HEK293 (cell line): ENCODE measurements around the gene PTPRK.

Experiments used
- BCL11A ChIP-seq: fragments of 450-650 bp; formaldehyde crosslinking; IDR thresholded peaks from 2 replicates; pipeline ENCODE4 v1.5.1; 2016; ENCODE audit warnings: low read depth, missing biosample characterization, missing genetic modification characterization
- REST ChIP-seq: fragments of 450-650 bp; formaldehyde crosslinking; IDR thresholded peaks from 2 replicates; pipeline ENCODE4 v1.5.1; 2016; ENCODE audit warnings: missing biosample characterization, missing genetic modification characterization
- SP2 ChIP-seq: fragments of 450-650 bp; formaldehyde crosslinking; IDR thresholded peaks from 2 replicates; pipeline ENCODE4 v1.5.1; 2016; ENCODE audit warnings: missing biosample characterization, missing genetic modification characterization
- ZBTB48 ChIP-seq: fragments of 450-650 bp; formaldehyde crosslinking; IDR thresholded peaks from 2 replicates; pipeline ENCODE4 v1.5.1; 2016; ENCODE audit warnings: missing biosample characterization, missing genetic modification characterization
- ZNF10 ChIP-seq: fragments of 450-650 bp; formaldehyde crosslinking; IDR thresholded peaks from 2 replicates; pipeline ENCODE4 v1.5.1; 2017; ENCODE audit warnings: missing biosample characterization, missing genetic modification characterization
- ZNF133 ChIP-seq: fragments of 450-650 bp; formaldehyde crosslinking; IDR thresholded peaks from 2 replicates; pipeline ENCODE4 v1.5.1; 2016; ENCODE audit warnings: missing biosample characterization, missing genetic modification characterization
- ZNF175 ChIP-seq: fragments of 450-650 bp; formaldehyde crosslinking; IDR thresholded peaks from 2 replicates; pipeline ENCODE4 v1.5.1; 2016; ENCODE audit warnings: missing biosample characterization, missing genetic modification characterization
- ZNF239 ChIP-seq: fragments of 450-650 bp; formaldehyde crosslinking; IDR thresholded peaks from 2 replicates; pipeline ENCODE4 v1.5.1; 2016; ENCODE audit warnings: missing biosample characterization, missing genetic modification characterization
- ZSCAN23 ChIP-seq: fragments of 450-650 bp; formaldehyde crosslinking; IDR thresholded peaks from 2 replicates; pipeline ENCODE4 v1.5.1; 2016; ENCODE audit warnings: missing biosample characterization, missing genetic modification characterization
- TF ChIP-seq, protein P1 (sequence below): fragments of 450-650 bp; formaldehyde crosslinking; IDR thresholded peaks from 2 replicates; pipeline ENCODE4 v1.5.1; 2016; ENCODE audit warnings: missing biosample characterization, missing genetic modification characterization
- TF ChIP-seq, protein P2 (sequence below): fragments of 450-650 bp; formaldehyde crosslinking; IDR thresholded peaks from 2 replicates; pipeline ENCODE4 v1.5.1; 2016; ENCODE audit warnings: missing biosample characterization, missing genetic modification characterization

GRCh38 chr6:128519132-128519930 lies 1.1 kb downstream of the PTPRK start:
- TF ChIP-seq, protein P1, sequence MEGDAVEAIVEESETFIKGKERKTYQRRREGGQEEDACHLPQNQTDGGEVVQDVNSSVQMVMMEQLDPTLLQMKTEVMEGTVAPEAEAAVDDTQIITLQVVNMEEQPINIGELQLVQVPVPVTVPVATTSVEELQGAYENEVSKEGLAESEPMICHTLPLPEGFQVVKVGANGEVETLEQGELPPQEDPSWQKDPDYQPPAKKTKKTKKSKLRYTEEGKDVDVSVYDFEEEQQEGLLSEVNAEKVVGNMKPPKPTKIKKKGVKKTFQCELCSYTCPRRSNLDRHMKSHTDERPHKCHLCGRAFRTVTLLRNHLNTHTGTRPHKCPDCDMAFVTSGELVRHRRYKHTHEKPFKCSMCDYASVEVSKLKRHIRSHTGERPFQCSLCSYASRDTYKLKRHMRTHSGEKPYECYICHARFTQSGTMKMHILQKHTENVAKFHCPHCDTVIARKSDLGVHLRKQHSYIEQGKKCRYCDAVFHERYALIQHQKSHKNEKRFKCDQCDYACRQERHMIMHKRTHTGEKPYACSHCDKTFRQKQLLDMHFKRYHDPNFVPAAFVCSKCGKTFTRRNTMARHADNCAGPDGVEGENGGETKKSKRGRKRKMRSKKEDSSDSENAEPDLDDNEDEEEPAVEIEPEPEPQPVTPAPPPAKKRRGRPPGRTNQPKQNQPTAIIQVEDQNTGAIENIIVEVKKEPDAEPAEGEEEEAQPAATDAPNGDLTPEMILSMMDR (tag by site-specific recombination), result peak; percentile 86
- TF ChIP-seq ZSCAN23 (tag by site-specific recombination) (no peak), ZNF175 (tag by site-specific recombination) (no peak), SP2 (tag by site-specific recombination) (0 out of 2 replicates have a peak, but pooled peaks have one; percentile 20), ZNF10 (tag by site-specific recombination) (no peak), REST (tag by site-specific recombination) (no peak), ZNF239 (tag by site-specific recombination) (no peak), BCL11A (tag by site-specific recombination) (no peak), ZNF133 (tag by site-specific recombination) (no peak), ZBTB48 (tag by site-specific recombination) (no peak)
- TF ChIP-seq, protein P2, sequence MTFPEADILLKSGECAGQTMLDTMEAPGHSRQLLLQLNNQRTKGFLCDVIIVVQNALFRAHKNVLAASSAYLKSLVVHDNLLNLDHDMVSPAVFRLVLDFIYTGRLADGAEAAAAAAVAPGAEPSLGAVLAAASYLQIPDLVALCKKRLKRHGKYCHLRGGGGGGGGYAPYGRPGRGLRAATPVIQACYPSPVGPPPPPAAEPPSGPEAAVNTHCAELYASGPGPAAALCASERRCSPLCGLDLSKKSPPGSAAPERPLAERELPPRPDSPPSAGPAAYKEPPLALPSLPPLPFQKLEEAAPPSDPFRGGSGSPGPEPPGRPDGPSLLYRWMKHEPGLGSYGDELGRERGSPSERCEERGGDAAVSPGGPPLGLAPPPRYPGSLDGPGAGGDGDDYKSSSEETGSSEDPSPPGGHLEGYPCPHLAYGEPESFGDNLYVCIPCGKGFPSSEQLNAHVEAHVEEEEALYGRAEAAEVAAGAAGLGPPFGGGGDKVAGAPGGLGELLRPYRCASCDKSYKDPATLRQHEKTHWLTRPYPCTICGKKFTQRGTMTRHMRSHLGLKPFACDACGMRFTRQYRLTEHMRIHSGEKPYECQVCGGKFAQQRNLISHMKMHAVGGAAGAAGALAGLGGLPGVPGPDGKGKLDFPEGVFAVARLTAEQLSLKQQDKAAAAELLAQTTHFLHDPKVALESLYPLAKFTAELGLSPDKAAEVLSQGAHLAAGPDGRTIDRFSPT (tag by site-specific recombination), result no peak
